WERI-Rb-1 (cell line): ENCODE results near the gene SNX4.
"Not testable (repeated sequence)": the region's sequence is repeated elsewhere in the genome, so short reads cannot be mapped to it uniquely, and the experiment has no call there.

Source experiments
- DNase-seq: peaks from one replicate; pipeline ENCODE4 v3.0.0-alpha.2; 2020
- H3K27ac ChIP-seq: fragments of 250-450 bp; sonication (Bioruptor Pico); 2 replicates; pipeline ENCODE4 v1.5.1; 2020; ENCODE audit warnings: mild to moderate bottlenecking, moderate library complexity
- H3K27me3 ChIP-seq: fragments of 250-450 bp; sonication (Bioruptor Pico); 2 replicates; pipeline ENCODE4 v1.5.1; 2021; ENCODE audit warnings: mild to moderate bottlenecking, low read depth, moderate library complexity; ENCODE audit not compliant: insufficient read depth, severe bottlenecking
- H3K36me3 ChIP-seq: fragments of 250-450 bp; sonication (Bioruptor Pico); 2 replicates; pipeline ENCODE4 v1.5.1; 2020; ENCODE audit warnings: mild to moderate bottlenecking, moderate library complexity
- H3K4me3 ChIP-seq: 2 replicates; pipeline ENCODE4 v1.5.1; 2011; ENCODE audit warnings: low read depth, mild to moderate bottlenecking, control low read depth, low read length
- H3K9me3 ChIP-seq: fragments of 250-450 bp; sonication (Bioruptor Pico); 2 replicates; pipeline ENCODE4 v1.5.1; 2021; ENCODE audit warnings: mild to moderate bottlenecking, moderate library complexity; ENCODE audit not compliant: severe bottlenecking
- TF ChIP-seq, protein P1 (sequence below): IDR thresholded peaks from 2 replicates; pipeline ENCODE4 v1.5.1; 2011; ENCODE audit warnings: low read depth, mild to moderate bottlenecking, control low read depth, inconsistent platforms, low read length

SNX4 gene

DNA sequence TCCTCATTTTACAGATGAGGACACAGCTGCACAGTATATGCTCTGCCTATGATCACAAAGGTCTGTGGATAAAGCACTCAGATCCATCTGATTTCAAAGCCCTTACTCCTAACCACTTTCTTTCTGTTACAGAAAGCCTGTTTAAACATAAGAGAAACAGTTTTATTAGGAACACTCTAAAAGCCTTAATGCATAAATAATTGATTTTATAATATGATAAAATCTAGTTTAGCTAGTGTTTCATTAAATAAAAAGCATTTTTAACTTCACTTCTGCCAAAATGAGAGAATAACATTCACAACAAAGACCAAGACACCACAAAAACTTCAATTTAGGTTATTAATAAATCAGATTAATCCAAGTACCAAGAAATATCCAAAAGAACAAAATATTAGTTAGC is 21.4 kb downstream of the SNX4 start:
- no peak overlapping the region for H3K4me3 ChIP-seq
- H3K27me3 ChIP-seq = no peaks in the 10 kb centered on the region
- TF ChIP-seq, protein P1, sequence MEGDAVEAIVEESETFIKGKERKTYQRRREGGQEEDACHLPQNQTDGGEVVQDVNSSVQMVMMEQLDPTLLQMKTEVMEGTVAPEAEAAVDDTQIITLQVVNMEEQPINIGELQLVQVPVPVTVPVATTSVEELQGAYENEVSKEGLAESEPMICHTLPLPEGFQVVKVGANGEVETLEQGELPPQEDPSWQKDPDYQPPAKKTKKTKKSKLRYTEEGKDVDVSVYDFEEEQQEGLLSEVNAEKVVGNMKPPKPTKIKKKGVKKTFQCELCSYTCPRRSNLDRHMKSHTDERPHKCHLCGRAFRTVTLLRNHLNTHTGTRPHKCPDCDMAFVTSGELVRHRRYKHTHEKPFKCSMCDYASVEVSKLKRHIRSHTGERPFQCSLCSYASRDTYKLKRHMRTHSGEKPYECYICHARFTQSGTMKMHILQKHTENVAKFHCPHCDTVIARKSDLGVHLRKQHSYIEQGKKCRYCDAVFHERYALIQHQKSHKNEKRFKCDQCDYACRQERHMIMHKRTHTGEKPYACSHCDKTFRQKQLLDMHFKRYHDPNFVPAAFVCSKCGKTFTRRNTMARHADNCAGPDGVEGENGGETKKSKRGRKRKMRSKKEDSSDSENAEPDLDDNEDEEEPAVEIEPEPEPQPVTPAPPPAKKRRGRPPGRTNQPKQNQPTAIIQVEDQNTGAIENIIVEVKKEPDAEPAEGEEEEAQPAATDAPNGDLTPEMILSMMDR = no peak
- no peak overlapping the region for H3K27ac ChIP-seq
- H3K9me3 ChIP-seq = no peaks in the 10 kb centered on the region
- DNase-seq = no peak
- peaks cover 54% of the 10 kb centered on the region for H3K36me3 ChIP-seq

DNA sequence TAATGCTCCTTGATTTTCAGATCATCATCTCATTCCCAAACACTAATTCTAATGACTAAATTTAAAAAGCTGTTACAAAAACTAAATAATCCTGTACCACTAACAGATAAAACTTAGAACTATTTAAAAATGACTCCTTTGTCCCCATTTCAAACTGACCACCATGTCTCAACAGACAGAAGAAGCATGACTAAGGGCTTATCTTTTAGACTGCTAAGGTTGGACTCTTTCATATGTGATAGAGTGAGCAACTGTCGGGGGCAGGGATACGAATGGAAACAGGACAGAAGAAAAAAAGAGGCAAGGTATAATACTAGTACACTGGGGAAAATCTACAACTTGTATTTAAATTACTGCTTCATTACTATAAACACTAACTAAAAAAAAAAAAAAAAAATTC is 23.3 kb downstream of the SNX4 start:
- H3K27me3 ChIP-seq = no peaks in the 10 kb centered on the region
- no peaks in the 10 kb centered on the region for H3K9me3 ChIP-seq
- H3K4me3 ChIP-seq = no peak overlapping the region
- DNase-seq = no peak
- H3K36me3 ChIP-seq = peaks cover 55% of the 10 kb centered on the region
- TF ChIP-seq, protein P1 = no peak
- no peak overlapping the region for H3K27ac ChIP-seq

DNA sequence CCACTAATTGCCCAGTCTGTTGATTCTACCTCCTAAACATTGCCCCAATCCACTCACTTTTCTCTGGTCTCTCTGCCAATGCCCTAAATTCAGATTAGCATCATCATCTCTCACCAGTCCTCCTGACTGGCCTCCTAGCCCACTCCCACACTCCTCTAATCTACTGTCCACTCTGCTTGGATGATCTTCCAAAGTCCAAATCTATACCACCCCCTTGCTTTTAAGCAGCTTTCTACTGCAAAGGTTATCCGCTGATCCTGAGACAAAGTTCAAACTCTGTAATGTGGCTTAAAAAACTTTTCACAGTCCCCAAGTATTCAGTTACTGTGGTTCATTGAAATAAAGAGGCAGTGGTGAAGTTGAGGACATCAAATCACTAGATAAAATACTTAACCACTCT is 37.6 kb downstream of the SNX4 start:
- Histone ChIP-seq H3K36me3 (peaks cover 41% of the 10 kb centered on the region), H3K9me3 (no peaks in the 10 kb centered on the region), H3K4me3 (no peak overlapping the region), H3K27ac (no peak overlapping the region), H3K27me3 (no peaks in the 10 kb centered on the region)
- DNase-seq = no peak
- TF ChIP-seq, protein P1 = no peak

DNA sequence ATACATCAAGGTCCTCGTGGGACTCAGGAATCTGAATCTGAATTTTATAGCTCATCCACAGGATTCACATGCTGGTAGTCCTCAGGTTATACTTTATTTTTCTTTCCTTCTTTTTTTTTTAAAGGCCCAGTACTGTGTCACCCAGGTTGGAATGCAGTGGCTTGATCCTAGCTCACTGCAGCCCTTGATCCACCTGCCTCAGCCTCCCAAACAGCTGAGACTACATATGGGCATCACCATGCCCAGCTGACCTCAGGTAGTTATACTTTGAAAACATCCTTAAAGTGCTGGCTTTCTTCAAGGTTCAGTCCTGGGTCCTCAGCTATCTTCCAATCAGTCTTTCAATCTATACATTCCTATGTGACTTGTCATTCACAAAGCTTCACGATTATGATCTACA is 38.2 kb downstream of the SNX4 start:
- DNase-seq = no peak
- TF ChIP-seq, protein P1 = no peak
- Histone ChIP-seq H3K27ac (no peak overlapping the region), H3K36me3 (peaks cover 40% of the 10 kb centered on the region), H3K4me3 (no peak overlapping the region), H3K9me3 (no peaks in the 10 kb centered on the region), H3K27me3 (no peaks in the 10 kb centered on the region)

DNA sequence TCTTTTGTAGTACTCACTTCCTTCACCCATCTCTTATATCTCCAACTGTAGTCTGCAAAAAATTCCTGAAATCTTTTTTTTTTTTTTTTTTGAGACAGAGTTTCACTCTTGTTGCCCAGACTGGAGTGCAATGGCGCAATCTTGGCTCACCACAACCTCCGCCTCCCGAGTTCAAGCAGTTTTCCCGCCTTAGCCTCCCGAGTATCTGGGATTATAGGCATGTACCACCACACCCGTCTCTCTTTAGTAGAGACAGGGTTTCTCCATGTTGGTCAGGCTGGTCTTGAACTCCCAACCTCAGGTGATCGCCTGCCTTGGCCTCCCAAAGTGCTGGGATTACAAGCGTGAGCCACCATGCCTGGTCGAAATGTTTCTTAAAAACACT is 38.6 kb downstream of the SNX4 start:
- not testable (repeated sequence) for H3K9me3 ChIP-seq, H3K4me3 ChIP-seq, H3K27me3 ChIP-seq, H3K27ac ChIP-seq, DNase-seq
- H3K36me3 ChIP-seq = peaks cover 38% of the 10 kb centered on the region

DNA sequence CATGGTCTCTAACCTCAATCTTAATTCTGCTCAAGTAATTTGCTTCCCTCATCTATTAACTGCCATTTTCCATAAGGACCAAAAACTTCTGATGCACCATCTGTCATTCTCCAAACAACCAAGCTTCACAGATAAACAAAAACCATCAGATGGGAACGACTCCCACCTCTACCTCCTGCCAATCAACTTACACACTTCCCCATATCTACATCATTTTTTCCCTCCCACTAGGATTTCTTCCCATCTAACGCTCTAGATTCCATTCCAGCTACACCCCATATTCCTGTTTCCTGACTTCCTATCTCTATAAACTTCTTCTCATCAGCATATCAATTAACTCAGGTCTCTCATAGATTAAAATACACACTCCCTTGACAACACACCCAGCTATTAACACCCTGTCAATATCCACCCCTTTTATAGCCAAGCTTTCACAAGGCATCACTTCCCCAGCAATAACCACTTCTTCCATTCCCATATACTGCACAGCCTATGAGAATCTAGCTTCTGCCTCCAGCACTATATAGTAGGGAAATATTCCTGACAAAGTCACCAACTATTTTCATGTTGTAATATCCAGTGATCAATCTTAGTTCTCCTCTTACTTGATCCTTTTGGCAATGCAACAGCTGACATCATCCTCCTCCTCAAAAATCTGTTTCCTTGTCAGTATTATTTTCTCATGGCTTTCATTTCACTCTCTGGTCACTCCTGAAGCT is 39.2 kb downstream of the SNX4 start:
- Histone ChIP-seq H3K27me3 (no peaks in the 10 kb centered on the region), H3K9me3 (no peaks in the 10 kb centered on the region), H3K27ac (no peak overlapping the region), H3K36me3 (peaks cover 35% of the 10 kb centered on the region), H3K4me3 (no peak overlapping the region)
- TF ChIP-seq, protein P1 = no peak
- no peak for DNase-seq
